Mammary epithelial cell (primary cell): ENCODE measurements around the gene HES4.
"Not testable (repeated sequence)": the region's sequence is repeated elsewhere in the genome, so short reads cannot be mapped to it uniquely, and the experiment has no call there.

Source experiments
- CTCF ChIP-seq, 2 donors: IDR thresholded peaks in 1 of 2; conservative IDR thresholded peaks in 1 of 2; 2 replicates each; pipeline ENCODE4 v1.5.1; 2011 to 2012; ENCODE audit warnings: inconsistent platforms in 2 of 2, low read length in 2 of 2, mild to moderate bottlenecking in 2 of 2, control low read depth in 1 of 2, low read depth in 1 of 2; ENCODE audit not compliant: insufficient read depth in 1 of 2; ENCODE audit errors: extremely low read depth in 1 of 2
- EZH2 ChIP-seq: IDR thresholded peaks from 2 replicates; pipeline ENCODE4 v1.6.1; 2012; ENCODE audit warnings: low read length, inconsistent platforms, borderline replicate concordance

- TF ChIP-seq CTCF (conservative IDR thresholded peaks at IDR 0.05 in 1 of 2, IDR thresholded peaks at IDR 0.05 in 1 of 2; ENCODE audit: extremely low read depth in 1 of 2, insufficient read depth in 1 of 2, low read depth in 1 of 2, low read length in 2 of 2); EZH2: not testable (repeated sequence)
Observed at GRCh38 chr1:1018321-1018685, 18.4 kb upstream of the HES4 start.
